ENCODE data around the gene OR1M1. TPM values are rescaled to one million over a fixed set of nuclear protein-coding genes. Genes with fewer than 3 reads are reported as not detected.
"Not testable (repeated sequence)": the region's sequence is repeated elsewhere in the genome, so short reads cannot be mapped to it uniquely, and the experiment has no call there.

Gene OR1M1
- total RNA-seq, result not detected in 2 replicates

- intact Hi-C loops (cut with micrococcal nuclease), result no loop called here
Observed at GRCh38 chr19:9086761-9087160, at the start of gene OR1M1. OR1M1 (plus strand) TSS chr19:9087061; CDS start chr19:9093245, 6,184 bp downstream.

- intact Hi-C loops (cut with micrococcal nuclease), result no loop called here
Observed at GRCh38 chr19:9037400-9038062, 49.3 kb upstream of the OR1M1 start.

- intact Hi-C loops (cut with micrococcal nuclease), result no loop called here
Observed at GRCh38 chr19:9039728-9040127, 47.1 kb upstream of the OR1M1 start.

- intact Hi-C loops (cut with micrococcal nuclease), result no loop called here
Observed at GRCh38 chr19:9040131-9040530, 46.7 kb upstream of the OR1M1 start.

GRCh38 chr19:9041023-9041422 lies 45.8 kb upstream of the OR1M1 start:
- intact Hi-C loops (cut with micrococcal nuclease), result no loop called here

- intact Hi-C loops (cut with micrococcal nuclease), result no loop called here
Observed at GRCh38 chr19:9043524-9043923, 43.3 kb upstream of the OR1M1 start.

- intact Hi-C loops (cut with micrococcal nuclease), result no loop called here
Observed at GRCh38 chr19:9044449-9044848, 42.4 kb upstream of the OR1M1 start.

- intact Hi-C loops (cut with micrococcal nuclease), result no loop called here
Observed at GRCh38 chr19:9046694-9047093, 40.2 kb upstream of the OR1M1 start.

- intact Hi-C loops (cut with micrococcal nuclease), result no loop called here
Observed at GRCh38 chr19:9052894-9053293, 34.0 kb upstream of the OR1M1 start.

GRCh38 chr19:9053674-9054073 lies 33.2 kb upstream of the OR1M1 start:
- intact Hi-C loops (cut with micrococcal nuclease), result not testable (repeated sequence)

- intact Hi-C loops (cut with micrococcal nuclease), result no loop called here
Observed at GRCh38 chr19:9054207-9054606, 32.7 kb upstream of the OR1M1 start.

GRCh38 chr19:9054765-9055164 lies 32.1 kb upstream of the OR1M1 start:
- intact Hi-C loops (cut with micrococcal nuclease), result no loop called here

GRCh38 chr19:9056131-9056530 lies 30.7 kb upstream of the OR1M1 start:
- intact Hi-C loops (cut with micrococcal nuclease), result not testable (repeated sequence)

- intact Hi-C loops (cut with micrococcal nuclease), result no loop called here
Observed at GRCh38 chr19:9057505-9058258, 29.2 kb upstream of the OR1M1 start.

- intact Hi-C loops (cut with micrococcal nuclease), result no loop called here
Observed at GRCh38 chr19:9058905-9059667, 27.8 kb upstream of the OR1M1 start.

GRCh38 chr19:9060564-9061340 lies 26.1 kb upstream of the OR1M1 start:
- intact Hi-C loops (cut with micrococcal nuclease), result no loop called here

- intact Hi-C loops (cut with micrococcal nuclease), result no loop called here
Observed at GRCh38 chr19:9061879-9062278, 25.0 kb upstream of the OR1M1 start.

- intact Hi-C loops (cut with micrococcal nuclease), result no loop called here
Observed at GRCh38 chr19:9065457-9066014, 21.3 kb upstream of the OR1M1 start.

GRCh38 chr19:9070066-9070465 lies 16.8 kb upstream of the OR1M1 start:
- intact Hi-C loops (cut with micrococcal nuclease), result no loop called here

- intact Hi-C loops (cut with micrococcal nuclease), result not testable (repeated sequence)
Observed at GRCh38 chr19:9071720-9072119, 15.1 kb upstream of the OR1M1 start.

GRCh38 chr19:9073806-9074205 lies 13.1 kb upstream of the OR1M1 start:
- intact Hi-C loops (cut with micrococcal nuclease), result no loop called here
